Suppressor macrophage treated with lipopolysaccharide for 1 hour (primary cell): ENCODE measurements around the gene ZBTB7B.
"Not testable (repeated sequence)": the region's sequence is repeated elsewhere in the genome, so short reads cannot be mapped to it uniquely, and the experiment has no call there.

Experiments
- DNase-seq, 3 donors: peaks; one replicate each; pipeline ENCODE4 v3.0.0-alpha.2; 2020 to 2022

ZBTB7B gene

DNA sequence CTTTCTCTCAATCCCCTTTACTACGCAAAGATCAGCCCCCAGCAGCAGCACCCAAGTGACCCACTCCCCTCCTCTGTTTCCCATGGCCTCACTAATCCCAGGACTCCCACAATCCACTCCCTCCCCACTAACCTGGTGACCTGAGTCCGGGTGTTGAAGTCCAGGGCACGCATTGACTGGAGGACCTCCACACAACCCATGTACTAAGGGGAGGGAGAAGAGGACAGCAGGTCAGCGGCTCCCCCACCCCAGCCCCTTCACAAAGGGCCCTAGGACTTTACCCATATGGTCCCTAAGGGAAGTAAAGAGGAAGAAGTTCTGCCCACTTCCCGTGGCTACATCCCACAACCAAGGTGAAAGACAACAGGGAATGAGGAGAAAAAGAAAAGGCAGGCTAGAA is 33.4 kb upstream of the ZBTB7B start:
- no peak for DNase-seq

DNA sequence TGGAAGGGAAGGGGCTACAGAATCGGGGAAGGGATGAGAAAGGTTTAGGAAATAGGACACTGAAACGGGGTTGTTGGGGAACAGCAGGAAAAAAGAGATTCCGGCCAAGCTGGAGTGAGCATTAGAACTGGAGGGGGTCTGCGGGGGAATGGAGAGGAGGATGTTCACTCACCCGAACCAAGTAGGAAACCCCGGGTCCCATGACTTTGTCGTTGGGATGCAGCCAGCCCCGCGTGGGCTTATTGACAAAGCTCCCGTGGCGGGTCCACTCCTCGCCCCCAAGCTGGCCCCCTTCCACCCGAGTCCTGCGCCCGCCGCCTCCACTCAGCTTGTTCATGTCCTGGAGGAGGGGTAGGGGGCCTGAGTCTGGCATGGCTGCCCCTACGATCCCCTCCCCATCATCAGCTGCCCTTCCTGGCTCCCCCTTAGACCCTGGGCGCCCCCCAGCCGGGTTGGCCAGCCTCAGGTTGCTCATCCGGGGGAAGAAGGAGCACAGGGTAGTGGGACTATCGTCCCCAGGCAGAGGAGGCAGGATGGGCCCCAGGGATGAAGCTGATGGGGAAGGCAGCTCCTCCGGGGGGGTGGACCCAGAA is 32.6 kb upstream of the ZBTB7B start:
- DNase-seq, result no peak

DNA sequence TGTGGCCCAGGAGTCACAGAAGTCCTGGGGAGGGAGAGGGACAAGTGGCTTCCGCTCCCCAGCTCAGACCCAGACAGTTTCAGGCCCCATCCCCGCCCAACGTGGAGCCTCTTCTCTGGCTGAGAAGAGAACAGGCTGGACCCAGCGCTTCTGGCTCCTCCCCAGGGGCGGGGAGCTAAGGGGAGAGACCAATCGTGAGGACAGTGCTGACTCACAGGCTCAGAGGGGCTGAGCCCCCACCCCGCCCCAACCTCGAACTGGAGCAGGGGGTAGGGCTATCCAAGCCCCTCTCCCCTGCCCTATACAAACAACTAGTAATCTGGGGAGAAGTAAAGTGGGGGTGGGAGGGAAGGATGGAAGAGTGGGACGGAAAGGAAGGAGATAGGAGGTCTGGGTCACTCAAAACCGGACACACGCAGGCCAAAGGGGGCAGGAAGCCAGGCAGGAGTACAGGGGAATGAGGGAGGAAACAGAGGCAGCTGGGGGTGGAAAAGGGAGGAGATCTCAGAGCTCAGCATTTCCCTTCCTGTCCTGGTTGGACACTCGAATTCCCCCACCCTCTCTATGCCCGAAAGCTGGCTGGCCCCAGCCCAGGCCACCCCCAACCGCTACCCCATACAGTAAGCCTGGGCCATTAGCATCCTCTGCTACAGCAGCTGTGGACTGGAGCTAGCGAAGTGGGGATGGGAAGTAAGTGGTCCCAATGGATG is 31.8 kb upstream of the ZBTB7B start, which contains the start of gene SHC1:
Gene SHC1, minus strand, starts transcription at position 117 of the 710 bp plus-strand sequence. CDS start 221 bp downstream, outside the sequence.
- DNase-seq, result peak; percentile 67 to 82 (median 77)

DNA sequence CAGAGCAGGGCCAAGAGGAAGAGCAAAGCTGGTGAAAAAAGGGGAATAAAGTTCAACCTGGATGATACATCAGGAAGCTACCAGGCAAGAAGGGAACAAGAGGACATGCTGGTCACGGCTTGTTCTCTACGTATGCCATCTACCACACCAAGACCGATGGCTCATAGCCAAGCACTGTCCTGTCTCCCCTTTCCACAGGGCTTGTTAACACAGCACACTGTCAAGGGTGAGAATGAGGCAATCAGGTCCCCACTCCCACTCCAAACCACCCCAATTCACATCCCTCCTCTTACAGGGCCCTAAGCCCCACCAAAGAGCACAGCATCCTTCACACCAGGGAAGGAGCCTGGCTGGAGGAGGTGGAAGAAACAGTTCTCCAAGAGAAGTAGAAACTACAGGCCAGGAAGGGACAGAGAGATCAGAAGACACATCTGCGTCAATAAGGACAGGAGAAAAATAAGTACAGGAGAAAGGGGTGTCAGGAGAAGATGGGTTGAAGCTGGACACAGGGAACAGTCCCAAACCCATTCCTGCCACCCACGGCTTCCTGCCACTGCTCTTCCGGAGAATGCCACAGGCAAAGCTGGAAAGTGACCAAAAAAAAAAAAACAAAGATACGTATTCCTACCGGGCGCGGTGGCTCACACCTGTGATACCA is 31.1 kb upstream of the ZBTB7B start:
- peak; percentile 34 to 58 (median 50) for DNase-seq

- DNase-seq, result no peak
Measured at GRCh38 chr1:154972213-154972516, 30.4 kb upstream of the ZBTB7B start.

DNA sequence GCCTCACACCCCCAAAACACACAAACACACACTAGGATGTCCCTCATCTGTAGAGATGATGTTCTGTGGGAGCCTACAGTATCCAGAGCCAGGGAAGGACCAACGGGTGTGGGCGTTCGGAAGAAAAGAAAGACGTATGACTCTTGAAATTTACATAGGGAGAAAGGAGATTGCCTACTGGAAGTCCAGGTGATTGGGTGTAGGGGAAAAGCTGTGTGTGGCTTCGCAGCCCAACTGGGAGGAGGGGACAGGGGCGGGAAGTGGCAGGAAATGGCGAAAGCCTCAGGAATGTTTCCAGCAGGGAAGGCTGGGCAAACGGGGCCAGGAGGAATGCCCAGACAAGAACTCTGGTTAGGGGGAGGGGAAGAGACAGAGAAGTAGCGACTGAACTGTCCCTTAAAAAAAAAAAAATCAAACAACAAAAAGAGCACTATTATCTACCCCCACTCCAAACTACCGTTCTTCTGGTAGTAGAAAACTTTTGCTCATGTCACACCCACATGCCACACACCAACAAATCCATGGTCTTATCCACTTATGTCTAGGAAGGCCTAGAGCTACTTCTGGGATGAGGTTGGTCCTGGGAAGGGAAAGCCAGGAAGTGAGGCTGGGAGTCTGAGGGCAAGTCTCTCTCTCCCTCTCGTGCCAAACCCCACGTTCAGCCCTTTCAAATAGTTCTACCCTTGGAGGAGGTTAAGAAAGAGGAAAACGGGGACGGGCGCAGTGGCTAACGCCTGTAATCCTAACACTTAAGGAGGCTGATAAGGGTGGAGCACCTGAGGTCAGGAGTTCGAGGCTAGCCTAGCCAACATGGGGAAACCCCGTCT is 29.9 kb upstream of the ZBTB7B start:
- no peak for DNase-seq

GRCh38 chr1:154973344-154974101 is 29.1 kb upstream of the ZBTB7B start:
- DNase-seq, result peak; percentile 96 to 97 (median 97)

- peak; percentile 98 to 100 (median 100) for DNase-seq
Measured at GRCh38 chr1:154974102-154974807, 28.3 kb upstream of the ZBTB7B start, which contains the start of gene CKS1B. TSS of gene CKS1B (plus strand) at chr1:154974681. CDS start at chr1:154974746, 65 bp downstream.

- peak; percentile 97 to 99 (median 99) for DNase-seq
Measured at GRCh38 chr1:154974808-154975408, 27.7 kb upstream of the ZBTB7B start.

GRCh38 chr1:154975409-154976059 is 27.1 kb upstream of the ZBTB7B start:
- DNase-seq, result peak; percentile 82 to 90 (median 84)

- DNase-seq, result peak in 1 of 3 donors; percentile 29
Measured at GRCh38 chr1:154977762-154978161, 24.8 kb upstream of the ZBTB7B start.

- DNase-seq, result no peak
Measured at GRCh38 chr1:154978360-154978759, 24.2 kb upstream of the ZBTB7B start.

- DNase-seq, result no peak
Measured at GRCh38 chr1:154982341-154982740, 20.3 kb upstream of the ZBTB7B start.

DNA sequence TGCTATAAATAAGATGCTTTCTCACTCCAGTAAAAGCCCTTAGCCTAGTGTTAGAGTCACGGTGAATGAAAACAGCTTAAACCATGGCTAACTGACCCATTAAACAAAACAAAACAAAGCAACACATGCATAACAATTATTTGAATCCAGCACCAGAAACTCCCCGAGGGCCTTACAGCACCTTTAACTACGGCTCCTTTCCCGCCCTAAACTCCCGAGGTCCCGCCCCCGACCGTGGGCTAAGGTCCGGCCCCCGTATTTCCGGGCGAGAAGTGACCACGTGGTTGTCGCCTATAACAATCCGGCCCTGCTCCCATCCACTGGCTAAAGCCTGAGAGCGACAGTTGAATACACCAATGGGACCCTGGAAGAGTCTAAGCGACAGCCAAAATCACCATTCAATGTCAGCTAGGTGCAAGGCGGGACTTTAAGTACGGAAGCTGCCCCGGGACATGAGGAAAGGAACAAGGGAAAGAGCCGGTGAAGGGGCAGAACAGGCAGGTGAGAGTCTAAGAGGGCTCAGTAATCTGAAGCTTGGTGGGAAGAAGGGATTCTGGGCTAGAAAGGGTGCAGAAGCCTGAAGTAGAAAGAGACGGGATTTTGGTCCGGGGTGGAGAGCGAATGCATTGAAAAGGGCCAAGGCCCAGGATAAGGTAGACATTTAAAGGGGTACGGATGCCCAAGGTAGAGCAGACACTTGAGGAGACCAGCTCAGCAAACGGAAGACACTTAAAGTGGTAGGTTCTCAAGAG is 19.5 kb upstream of the ZBTB7B start, which contains the start of gene FLAD1:
Gene FLAD1, plus strand, starts transcription at position 448 of the 752 bp plus-strand sequence. CDS start 351 bp downstream, outside the sequence.
- peak; percentile 98 to 99 (median 99) for DNase-seq

DNA sequence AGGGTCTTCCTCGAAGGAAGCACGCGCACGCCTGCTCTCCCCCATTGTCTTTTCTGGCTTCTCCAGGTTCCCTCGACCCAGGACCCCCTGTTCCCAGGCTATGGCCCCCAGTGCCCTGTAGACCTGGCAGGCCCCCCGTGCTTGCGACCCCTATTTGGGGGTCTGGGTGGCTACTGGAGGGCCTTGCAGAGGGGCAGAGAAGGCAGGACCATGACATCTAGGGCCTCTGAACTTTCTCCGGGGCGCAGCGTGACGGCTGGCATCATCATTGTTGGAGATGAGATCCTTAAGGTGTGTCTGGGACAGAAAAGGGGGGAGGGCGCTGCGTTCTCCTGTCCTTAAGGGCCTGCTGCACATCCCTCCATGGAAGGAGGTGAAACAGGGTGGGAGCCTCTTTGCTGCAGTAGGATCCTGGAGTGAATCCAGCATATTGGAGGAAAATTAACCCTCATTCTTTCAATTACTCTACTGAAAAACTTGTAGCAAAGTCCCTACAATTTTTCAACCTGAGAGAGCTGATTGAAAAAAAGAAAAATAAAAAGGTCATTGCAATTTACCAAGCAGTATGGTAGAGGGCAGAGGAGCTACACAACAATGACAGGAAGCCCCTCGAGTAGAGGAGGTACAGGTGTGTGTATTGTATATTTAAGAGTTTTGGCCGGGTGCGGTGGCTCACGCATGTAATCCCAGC is 18.7 kb upstream of the ZBTB7B start:
- no peak for DNase-seq

DNA sequence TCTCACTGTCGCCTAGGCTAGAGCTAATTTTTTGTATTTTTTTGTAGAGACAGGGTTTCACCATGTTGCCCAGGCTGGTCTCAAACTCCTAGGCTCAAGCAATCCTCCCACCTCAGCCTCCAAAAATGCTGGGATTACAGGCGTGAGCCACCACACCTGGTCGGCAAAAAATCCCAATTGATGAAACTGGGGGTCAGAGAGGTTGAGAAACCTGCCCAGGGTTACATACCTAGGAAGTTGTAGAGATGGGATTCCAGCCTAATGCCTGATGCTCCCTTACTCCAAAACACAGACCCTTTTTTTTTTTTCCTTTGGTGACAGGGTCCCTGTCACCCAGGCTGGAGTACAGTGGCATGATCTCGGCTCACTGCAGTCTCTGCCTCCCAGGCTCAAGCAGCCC is 15.9 kb upstream of the ZBTB7B start:
- DNase-seq, result not testable (repeated sequence)

- no peak for DNase-seq
Measured at GRCh38 chr1:154987326-154987725, 15.3 kb upstream of the ZBTB7B start.

GRCh38 chr1:154988058-154988954 is 14.3 kb upstream of the ZBTB7B start:
- DNase-seq, result no peak
